SK-N-MC (cell line): Measurements from ENCODE around the gene TYW1B.
"Not testable (repeated sequence)": the region's sequence is repeated elsewhere in the genome, so short reads cannot be mapped to it uniquely, and the experiment has no call there.

ENCODE experiments used
- EZH2 ChIP-seq: fragments of 200-600 bp; sonication (generic); IDR thresholded peaks from one replicate; pipeline ENCODE4 v1.6.1; 2017; ENCODE audit warnings: antibody characterized with exemption
- POLR2AphosphoS5 ChIP-seq: IDR thresholded peaks from 2 replicates; pipeline ENCODE4 v1.6.1; 2012; ENCODE audit warnings: mild to moderate bottlenecking, low read depth, low read length, borderline replicate concordance

DNA sequence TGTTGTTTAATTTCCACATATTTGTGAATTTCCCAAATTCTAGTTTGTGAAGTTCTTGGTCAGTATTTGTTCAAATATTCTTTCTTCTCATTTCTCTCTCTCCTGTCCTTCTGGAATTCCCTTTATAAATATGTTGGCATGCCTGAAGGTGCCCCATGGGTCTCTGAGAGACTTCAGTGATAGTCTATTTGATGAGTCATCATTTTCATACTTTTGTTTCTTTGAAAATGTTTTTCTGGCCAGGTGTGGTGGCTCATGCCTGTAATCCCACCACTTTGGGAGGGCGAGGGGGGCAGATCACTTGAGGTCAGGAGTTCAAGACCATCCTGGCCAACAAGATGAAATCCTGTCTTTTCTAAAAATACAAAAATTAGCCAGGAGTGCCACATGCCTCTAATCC, 127.5 kb downstream of the TYW1B start:
- not testable (repeated sequence) for TF ChIP-seq EZH2, POLR2AphosphoS5
